Keratinocyte (primary cell): ENCODE data around the gene FRYL. TPM values are rescaled to one million over a fixed set of nuclear protein-coding genes. Genes with fewer than 3 reads are reported as not detected.

Experiments
- DNase-seq: peaks from one replicate; pipeline ENCODE4 v3.0.0-alpha.2; 2011; ENCODE audit warnings: low read depth, missing footprints, low spot score
- FAIRE-seq: peaks from 2 replicates; lab custom pipeline; 2011; peaks lifted over from hg19 to GRCh38; lab: Jason Lieb, UNC
- H2AFZ ChIP-seq: 2 replicates; pipeline ENCODE4 v1.6.0; 2012; ENCODE audit warnings: low read length, control low read depth, inconsistent platforms; ENCODE audit not compliant: control insufficient read depth
- H3K27ac ChIP-seq: 2 replicates; pipeline ENCODE4 v1.5.1; 2011; ENCODE audit warnings: low read length; ENCODE audit not compliant: control insufficient read depth, insufficient read depth
- H3K27me3 ChIP-seq: 3 replicates; pipeline ENCODE4 v1.6.0; 2011; ENCODE audit warnings: low read length; ENCODE audit not compliant: control insufficient read depth, insufficient read depth; ENCODE audit errors: extremely low read depth
- H3K36me3 ChIP-seq, 2 experiments: 2 replicates in 1 of 2; 3 replicates in 1 of 2; pipeline ENCODE4 v1.5.1; 2011; ENCODE audit warnings: low read length in 2 of 2, mild to moderate bottlenecking in 1 of 2; ENCODE audit not compliant: control insufficient read depth in 2 of 2, insufficient read depth in 2 of 2; ENCODE audit errors: extremely low read depth in 1 of 2
- H3K4me1 ChIP-seq: 3 replicates; pipeline ENCODE4 v1.5.1; 2011; ENCODE audit warnings: low read length; ENCODE audit not compliant: control insufficient read depth, insufficient read depth; ENCODE audit errors: extremely low read depth
- H3K4me2 ChIP-seq: 3 replicates; pipeline ENCODE4 v1.6.0; 2011; ENCODE audit warnings: low read depth, low read length; ENCODE audit not compliant: control insufficient read depth, insufficient read depth; ENCODE audit errors: extremely low read depth
- H3K4me3 ChIP-seq, 3 experiments: fragments of 200-600 bp in 1 of 3; sonication (generic) in 1 of 3; 2 replicates in 2 of 3; 3 replicates in 1 of 3; pipeline ENCODE4 v1.5.1; 2011 to 2016; ENCODE audit warnings: low read length in 3 of 3, mild to moderate bottlenecking in 3 of 3, control low read depth in 2 of 3, inconsistent platforms in 1 of 3, low read depth in 1 of 3, mixed read lengths in 1 of 3, mixed run types in 1 of 3, moderate library complexity in 1 of 3; ENCODE audit not compliant: control insufficient read depth in 2 of 3, insufficient read depth in 2 of 3; ENCODE audit errors: extremely low read depth in 1 of 3
- H3K79me2 ChIP-seq: 2 replicates; pipeline ENCODE4 v1.6.0; 2012; ENCODE audit warnings: low read length; ENCODE audit not compliant: control insufficient read depth, insufficient read depth
- H3K9ac ChIP-seq: 3 replicates; pipeline ENCODE4 v1.6.0; 2011; ENCODE audit warnings: low read length; ENCODE audit not compliant: control insufficient read depth, insufficient read depth; ENCODE audit errors: extremely low read depth
- H3K9me1 ChIP-seq: 3 replicates; pipeline ENCODE4 v1.6.0; 2011; ENCODE audit warnings: low read length; ENCODE audit not compliant: control insufficient read depth, insufficient read depth; ENCODE audit errors: extremely low read depth
- H3K9me3 ChIP-seq: 2 replicates; pipeline ENCODE4 v1.5.1; 2012; ENCODE audit warnings: low read depth, low read length; ENCODE audit not compliant: control insufficient read depth
- H4K20me1 ChIP-seq: 3 replicates; pipeline ENCODE4 v1.6.0; 2011; ENCODE audit warnings: low read length; ENCODE audit not compliant: control insufficient read depth, insufficient read depth; ENCODE audit errors: extremely low read depth
- EZH2 ChIP-seq: IDR thresholded peaks from one replicate; pipeline ENCODE4 v1.6.1; 2012; ENCODE audit warnings: inconsistent platforms, mild to moderate bottlenecking, low read length, moderate library complexity
- dilution Hi-C: fragments of 300-500 bp; cut with MboI; formaldehyde crosslinking; loops from one replicate; pipeline ENCODE4 v1.7.0; 2020; ENCODE audit warnings: low sequenced_read_pairs; ENCODE audit not compliant: extremely low pct_ligation_motif_present
- polyA plus RNA-seq, 5 experiments: library from polyadenylated mRNA; depleted of rRNA in 3 of 5; stranded (reverse) in 3 of 5; stranded (forward) in 1 of 5; unstranded in 1 of 5; fragments of >200 nt; gene quantifications; 1 replicate in 1 of 5; 2 replicates in 3 of 5; 3 replicates in 1 of 5; pipeline versions ENCODE4 v1.2.1 to v1.2.3, GENCODE V29; 2011 to 2012; ENCODE audit warnings: missing spikeins in 2 of 5, low read depth in 1 of 5, low replicate concordance in 1 of 5
- TF ChIP-seq, protein P1 (sequence below), 3 experiments: IDR thresholded peaks in 1 of 3; conservative IDR thresholded peaks in 1 of 3; optimal IDR thresholded peaks in 1 of 3; 2 replicates in 2 of 3; 3 replicates in 1 of 3; pipeline versions ENCODE3 to v1.5.1; 2011; ENCODE audit warnings: low read length in 3 of 3, mild to moderate bottlenecking in 3 of 3, moderate library complexity in 2 of 3, control low read depth in 1 of 3, inconsistent platforms in 1 of 3; ENCODE audit not compliant: insufficient read depth in 2 of 3; ENCODE audit errors: extremely low read depth in 1 of 3

FRYL gene
- polyA plus RNA-seq, 1 donor (not counting 4 experiments of a cell fraction or from before 2014, with no cell fraction given) = 40.4 TPM

DNA sequence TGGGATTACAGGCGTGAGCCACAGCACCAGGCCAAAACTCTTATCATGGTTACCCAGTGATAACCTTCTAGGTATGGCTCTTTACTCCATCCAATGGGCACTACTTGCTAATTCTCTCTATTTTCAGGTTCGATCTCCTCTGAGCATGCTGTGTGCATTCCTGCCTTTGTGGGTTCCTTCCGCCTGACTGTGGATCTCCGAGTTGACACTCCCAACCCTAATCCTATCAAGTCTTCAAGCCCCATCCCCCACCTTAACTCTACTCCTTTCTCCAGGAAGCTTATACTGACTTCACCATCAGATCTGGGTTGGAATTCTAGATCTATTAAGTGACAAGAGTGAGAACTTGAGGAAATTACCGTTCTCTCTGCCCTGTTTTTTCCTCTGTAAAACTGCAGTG is 225.5 kb downstream of the FRYL start:
- H3K4me3 ChIP-seq = no peak overlapping the region
- no peaks in the 10 kb centered on the region for H3K4me1 ChIP-seq
- DNase-seq (no peak), FAIRE-seq (no peak)
- H2AFZ ChIP-seq = no peak overlapping the region
- H3K9me3 ChIP-seq = no peaks in the 10 kb centered on the region
- no peaks in the 10 kb centered on the region for H4K20me1 ChIP-seq
- H3K9me1 ChIP-seq = no peaks in the 10 kb centered on the region
- TF ChIP-seq EZH2 = no peak
- TF ChIP-seq, protein P1, sequence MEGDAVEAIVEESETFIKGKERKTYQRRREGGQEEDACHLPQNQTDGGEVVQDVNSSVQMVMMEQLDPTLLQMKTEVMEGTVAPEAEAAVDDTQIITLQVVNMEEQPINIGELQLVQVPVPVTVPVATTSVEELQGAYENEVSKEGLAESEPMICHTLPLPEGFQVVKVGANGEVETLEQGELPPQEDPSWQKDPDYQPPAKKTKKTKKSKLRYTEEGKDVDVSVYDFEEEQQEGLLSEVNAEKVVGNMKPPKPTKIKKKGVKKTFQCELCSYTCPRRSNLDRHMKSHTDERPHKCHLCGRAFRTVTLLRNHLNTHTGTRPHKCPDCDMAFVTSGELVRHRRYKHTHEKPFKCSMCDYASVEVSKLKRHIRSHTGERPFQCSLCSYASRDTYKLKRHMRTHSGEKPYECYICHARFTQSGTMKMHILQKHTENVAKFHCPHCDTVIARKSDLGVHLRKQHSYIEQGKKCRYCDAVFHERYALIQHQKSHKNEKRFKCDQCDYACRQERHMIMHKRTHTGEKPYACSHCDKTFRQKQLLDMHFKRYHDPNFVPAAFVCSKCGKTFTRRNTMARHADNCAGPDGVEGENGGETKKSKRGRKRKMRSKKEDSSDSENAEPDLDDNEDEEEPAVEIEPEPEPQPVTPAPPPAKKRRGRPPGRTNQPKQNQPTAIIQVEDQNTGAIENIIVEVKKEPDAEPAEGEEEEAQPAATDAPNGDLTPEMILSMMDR (optimal IDR thresholded peaks at IDR 0.05 in 1 of 3, IDR thresholded peaks at IDR 0.05 in 1 of 3, conservative IDR thresholded peaks at IDR 0.05 in 1 of 3; ENCODE audit: extremely low read depth in 1 of 3, insufficient read depth in 2 of 3, low read length in 3 of 3) = no peak
- H3K36me3 ChIP-seq = peaks cover 20 to 22% of the 10 kb centered on the region in 2 experiments
- dilution Hi-C loops = no loop called here
- no peak overlapping the region for H3K9ac ChIP-seq
- no peaks in the 10 kb centered on the region for H3K27me3 ChIP-seq
- H3K4me2 ChIP-seq = no peak overlapping the region
- H3K79me2 ChIP-seq = no peaks in the 10 kb centered on the region
- no peak overlapping the region for H3K27ac ChIP-seq

DNA sequence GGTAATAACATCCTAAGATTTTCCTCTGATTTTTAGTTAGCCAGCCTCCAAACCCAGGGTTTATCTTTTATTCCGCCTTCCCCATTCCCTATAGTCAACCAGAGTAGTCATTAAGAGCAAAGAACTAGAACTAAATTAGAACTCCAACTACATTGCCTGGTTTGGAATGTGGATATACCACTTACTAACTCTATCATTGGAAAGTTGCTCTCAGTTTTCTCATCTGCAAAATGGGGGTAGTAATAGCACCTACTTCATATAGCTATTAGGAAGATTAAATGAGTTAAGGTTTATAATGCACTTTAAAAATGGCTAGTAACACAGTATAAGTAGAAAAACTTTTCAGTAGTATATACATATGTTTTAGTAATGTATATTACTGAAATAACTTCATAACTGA is 226.4 kb downstream of the FRYL start:
- H3K79me2 ChIP-seq = no peaks in the 10 kb centered on the region
- no peak overlapping the region for H3K27ac ChIP-seq
- no peaks in the 10 kb centered on the region for H3K9me1 ChIP-seq
- TF ChIP-seq, protein P1 (optimal IDR thresholded peaks at IDR 0.05 in 1 of 3, IDR thresholded peaks at IDR 0.05 in 1 of 3, conservative IDR thresholded peaks at IDR 0.05 in 1 of 3; ENCODE audit: extremely low read depth in 1 of 3, insufficient read depth in 2 of 3, low read length in 3 of 3) = no peak
- TF ChIP-seq EZH2 = no peak
- FAIRE-seq (no peak), DNase-seq (no peak)
- H3K36me3 ChIP-seq = peaks cover 20 to 25% of the 10 kb centered on the region in 2 experiments
- H3K4me2 ChIP-seq = no peak overlapping the region
- H3K9ac ChIP-seq = no peak overlapping the region
- H3K4me1 ChIP-seq = no peaks in the 10 kb centered on the region
- H3K4me3 ChIP-seq = no peak overlapping the region
- H4K20me1 ChIP-seq = no peaks in the 10 kb centered on the region
- no peak overlapping the region for H2AFZ ChIP-seq
- dilution Hi-C loops = no loop called here
- no peaks in the 10 kb centered on the region for H3K27me3 ChIP-seq
- H3K9me3 ChIP-seq = no peaks in the 10 kb centered on the region
